ENCODE data around the gene ANKMY1. TPM values are rescaled to one million over a fixed set of nuclear protein-coding genes. Genes with fewer than 3 reads are reported as not detected.

The ANKMY1 gene
- total and polyA plus RNA-seq, 2 of the 8 experiments (the other 6 are each of a cell fraction or from before 2014, with no cell fraction given) = 4.5 to 4.8 TPM

GRCh38 chr2:240434728-240435456 lies 122.9 kb downstream of the ANKMY1 start:
- FAIRE-seq (no peak), DNase-seq (ENCODE audit: low read depth in 1 of 2, low spot score in 2 of 2) (peak in 1 of 2 experiments; percentile 95)
- no peak overlapping the region for H3K23ac ChIP-seq (ENCODE audit: insufficient read length)
- H4K8ac ChIP-seq (ENCODE audit: extremely low read depth, insufficient read depth, low read length) = no peak overlapping the region
- no peak overlapping the region for H2BK20ac ChIP-seq (ENCODE audit: low read length)
- H3K27ac ChIP-seq (ENCODE audit: low read depth, low read length) = no peak overlapping the region
- H3K27me3 ChIP-seq (replicated peaks in 1 of 4; ENCODE audit: control insufficient read depth in 3 of 4, extremely low read depth in 1 of 4, insufficient read depth in 3 of 4, low read length in 3 of 4) = peaks cover 14 to 36% (median 23%) of the 10 kb centered on the region in 4 experiments
- H3K9ac ChIP-seq (replicated peaks in 1 of 4; ENCODE audit: extremely low read depth in 1 of 4, low read depth in 3 of 4, low read length in 3 of 4) = no peak overlapping the region
- H3K4me2 ChIP-seq (ENCODE audit: insufficient read depth in 1 of 2, low read depth in 2 of 2, low read length in 2 of 2) = peak overlapping the region; percentile 80 to 88
- no peak overlapping the region for H4K91ac ChIP-seq (replicated peaks; ENCODE audit: insufficient read length, low read length)
- no peak overlapping the region for H2BK5ac ChIP-seq (ENCODE audit: low read depth, low read length)
- peaks cover 0 to 9% of the 10 kb centered on the region in 2 experiments; a peak in 1 of 4 replicates for H3K79me2 ChIP-seq (ENCODE audit: control insufficient read depth in 1 of 2, insufficient read depth in 2 of 2, low read length in 2 of 2)
- no peak overlapping the region for H4K5ac ChIP-seq (ENCODE audit: insufficient read length, low read depth, low read length)
- H3K56ac ChIP-seq (replicated peaks; ENCODE audit: insufficient read length, low read depth, low read length) = no peak overlapping the region
- H2BK15ac ChIP-seq (ENCODE audit: low read length) = no peak overlapping the region
- no peaks in the 10 kb centered on the region for H3K36me3 ChIP-seq (ENCODE audit: control insufficient read depth in 2 of 4, insufficient read depth in 4 of 4, low read length in 3 of 4)
- no peaks in the 10 kb centered on the region; the same call in 1 of the 2 replicates for H3K79me1 ChIP-seq (ENCODE audit: low read depth, low read length)
- H2AFZ ChIP-seq (ENCODE audit: low read length) = no peak overlapping the region
- ChIA-PET POLR2A (ENCODE audit: partially characterized antibody) (interaction anchor here (0.8 to 2.1 kb wide), 2 partner anchors 20 kb away, joined by 3 to 12 read pairs; no protein-coding TSS in a partner anchor), CTCF (ENCODE audit: partially characterized antibody) (no interaction called here)
- peak overlapping the region; percentile 32; the same call in 1 of the 2 replicates for H3K18ac ChIP-seq (ENCODE audit: extremely low read depth, low read length)
- H2AK5ac ChIP-seq (ENCODE audit: low read depth, low read length) = 0 out of 2 replicates have a peak overlapping the region, but pooled peaks have one; percentile 39
- no peak overlapping the region for H2BK120ac ChIP-seq (replicated peaks; ENCODE audit: low read depth, low read length)
- no peak overlapping the region for H2BK12ac ChIP-seq (ENCODE audit: low read depth, low read length)
- no peaks in the 10 kb centered on the region for H3K9me3 ChIP-seq (ENCODE audit: insufficient read depth in 2 of 2, low read depth in 1 of 2, low read length in 1 of 2)
- H3K4ac ChIP-seq (replicated peaks; ENCODE audit: insufficient read length, low read depth, low read length) = no peak overlapping the region
- H3K14ac ChIP-seq (ENCODE audit: insufficient read length) = no peak overlapping the region
- H3K4me3 ChIP-seq (ENCODE audit: extremely low read depth in 1 of 4, insufficient read depth in 2 of 4, low read depth in 3 of 4, low read length in 4 of 4) = peak overlapping the region; percentile 56 to 93 (median 66)
- peaks cover 0 to 16% (median 1%) of the 10 kb centered on the region in 4 experiments; a peak in 6 of 7 replicates for H3K4me1 ChIP-seq (replicated peaks in 1 of 4; ENCODE audit: control insufficient read depth in 3 of 4, insufficient read depth in 4 of 4, low read length in 3 of 4)
- peaks cover 22 to 24% of the 10 kb centered on the region in 2 experiments for H4K20me1 ChIP-seq (replicated peaks in 1 of 2; ENCODE audit: control insufficient read depth in 1 of 2, insufficient read depth in 2 of 2, low read length in 2 of 2)
- 12% methylated on average over 9 of the region's 71 CpGs; no CpG with 5 or more reads in 1 of the 2 experiments for WGBS, 2 experiments (ENCODE audit: extremely low coverage in 1 of 2, insufficient coverage in 1 of 2, insufficient read length in 1 of 2, insufficient replicate concordance in 2 of 2, low coverage in 1 of 2, low lambda C conversion rate in 2 of 2, missing lambda C conversion rate in 1 of 2)
- peaks cover 7% of the 10 kb centered on the region; the same call in 1 of the 2 replicates for H3K23me2 ChIP-seq (ENCODE audit: low read depth, low read length)
- no peak for TF ChIP-seq JUN (IDR thresholded peaks at IDR 0.05; ENCODE audit: low read depth, low read length)
- TF ChIP-seq POU5F1 (IDR thresholded peaks at IDR 0.05; ENCODE audit: low read depth, low read length) = no peak
- TF ChIP-seq MAX (IDR thresholded peaks at IDR 0.05) = peak; percentile 39
- TF ChIP-seq EP300 (IDR thresholded peaks at IDR 0.05; ENCODE audit: borderline replicate concordance in 1 of 2, low read depth in 2 of 2, low read length in 2 of 2) = no peak
- no peak for TF ChIP-seq RAD21 (IDR thresholded peaks at IDR 0.05 in 1 of 2, conservative IDR thresholded peaks at IDR 0.05 in 1 of 2; ENCODE audit: low read depth in 2 of 2, low read length in 2 of 2)
- TF ChIP-seq NRF1 (IDR thresholded peaks at IDR 0.05; ENCODE audit: low read depth, low read length) = no peak
- TF ChIP-seq POLR2AphosphoS5 (IDR thresholded peaks at IDR 0.05; ENCODE audit: low read depth, low read length) = no peak
- TF ChIP-seq KDM5A (IDR thresholded peaks at IDR 0.05; ENCODE audit: low read length) = no peak
- peak; percentile 20; the same call in 1 of the 2 replicates for TF ChIP-seq SP1 (IDR thresholded peaks at IDR 0.05; ENCODE audit: low read depth, low read length)
- TF ChIP-seq RXRA (IDR thresholded peaks at IDR 0.05; ENCODE audit: insufficient read depth, low read depth, low read length) = no peak
- TF ChIP-seq SRF (IDR thresholded peaks at IDR 0.05; ENCODE audit: low read depth, low read length) = no peak
- TF ChIP-seq NANOG (IDR thresholded peaks at IDR 0.05; ENCODE audit: insufficient read depth, low read depth, low read length, poor library complexity, severe bottlenecking) = no peak
